ENCODE data around the gene VPS13D.

Gene VPS13D

DNA sequence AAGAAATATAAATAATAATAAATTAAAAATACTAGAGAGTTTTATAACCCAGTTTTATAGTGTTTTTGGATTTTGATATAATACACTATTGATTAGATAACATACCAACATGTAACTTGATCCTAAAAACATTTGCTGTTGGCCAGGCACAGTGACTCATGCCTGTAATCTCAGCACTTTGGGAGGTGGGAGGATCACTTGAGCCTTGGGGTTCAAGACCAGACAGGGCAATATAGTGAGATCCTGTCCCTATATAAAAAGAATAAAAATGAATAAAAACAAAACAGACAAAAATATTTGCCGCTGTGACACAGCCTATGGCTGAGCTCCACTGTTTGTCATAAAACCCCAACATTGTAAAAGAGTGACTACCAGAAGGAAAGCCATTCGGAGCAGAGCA, 26.1 kb downstream of the VPS13D start:
- no CpG with 5 or more reads among the region's 2 CpGs for whole genome bisulfite sequencing (ENCODE audit: extremely low coverage, insufficient coverage, low lambda C conversion rate)

DNA sequence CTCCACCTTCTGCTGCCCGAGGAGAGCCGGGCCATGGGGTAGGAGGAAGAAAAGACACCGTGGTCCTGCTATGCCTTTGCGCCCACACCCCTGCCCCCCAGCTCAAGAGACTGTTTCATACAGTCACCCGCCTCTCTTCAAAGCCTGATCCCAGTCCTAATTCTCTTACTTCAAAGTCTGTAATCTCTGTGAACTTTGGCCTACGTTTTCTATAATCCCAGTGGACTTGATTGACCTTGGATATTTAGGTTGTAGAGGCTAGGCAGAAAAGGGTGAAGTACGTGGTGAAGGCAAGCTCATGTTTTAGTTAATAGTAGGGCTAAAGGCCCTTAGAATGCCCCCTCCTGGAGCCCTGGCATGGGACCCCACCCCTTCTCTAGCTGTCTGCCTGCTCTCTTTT, 28.4 kb downstream of the VPS13D start:
- Histone ChIP-seq H3K36me3 (ENCODE audit: control insufficient read depth, insufficient read depth, low read length) (no peaks in the 10 kb centered on the region), H4K8ac (ENCODE audit: low read depth, low read length) (no peak overlapping the region)

More for the DNA sequence above, 26.1 kb downstream of the VPS13D start:
- Histone ChIP-seq H3K56ac (ENCODE audit: low read length) (no peak overlapping the region), H2BK5ac (ENCODE audit: low read length) (no peak overlapping the region), H3K4me1 (ENCODE audit: control insufficient read depth, low read depth, low read length) (no peaks in the 10 kb centered on the region), H3K18ac (ENCODE audit: low read length) (no peak overlapping the region), H3K4ac (ENCODE audit: low read depth, low read length) (no peak overlapping the region), H2AK5ac (ENCODE audit: low read length) (no peak overlapping the region), H4K8ac (ENCODE audit: low read depth, low read length) (no peak overlapping the region), H3K9ac (ENCODE audit: low read length) (no peak overlapping the region), H3K4me3 (ENCODE audit: low read length) (no peak overlapping the region), H2BK15ac (replicated peaks; ENCODE audit: low read depth) (no peak overlapping the region), H3K79me1 (ENCODE audit: low read length) (no peaks in the 10 kb centered on the region), H3K79me2 (ENCODE audit: control insufficient read depth, insufficient read depth, low read length) (no peaks in the 10 kb centered on the region), H3K36me3 (ENCODE audit: control insufficient read depth, insufficient read depth, low read length) (peaks cover 5% of the 10 kb centered on the region), H3K27me3 (ENCODE audit: insufficient read depth, low read length, poor library complexity) (no peaks in the 10 kb centered on the region), H2BK120ac (ENCODE audit: low read depth, low read length) (no peak overlapping the region), H3K23ac (ENCODE audit: low read length) (no peak overlapping the region), H4K5ac (ENCODE audit: low read length) (no peak overlapping the region), H3K4me2 (ENCODE audit: low read length) (no peak overlapping the region), H3K27ac (ENCODE audit: low read depth, low read length) (no peak overlapping the region)
- no peak for DNase-seq

DNA sequence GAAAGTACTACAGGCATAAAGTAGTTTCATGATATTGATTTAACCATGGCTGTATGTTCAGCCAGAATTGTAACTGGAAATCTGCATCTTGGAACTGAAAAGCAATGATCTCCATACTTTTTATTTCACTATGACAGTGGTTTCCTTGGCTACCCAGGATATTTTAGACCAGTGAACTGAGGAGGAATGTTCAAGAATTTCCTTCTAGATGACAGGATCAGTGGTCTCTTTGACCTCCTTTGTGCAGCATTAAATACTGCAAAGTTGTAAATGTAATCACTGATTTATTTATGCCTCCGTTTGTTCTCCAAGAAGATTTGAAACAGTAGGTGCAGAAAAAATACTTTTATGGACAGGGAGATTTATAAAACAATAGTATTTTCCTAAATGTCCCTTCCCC, 39.5 kb downstream of the VPS13D start:
- H3K56ac ChIP-seq (ENCODE audit: low read length), result no peak overlapping the region
- no peak for DNase-seq
- H3K9ac ChIP-seq (ENCODE audit: low read length), result no peak overlapping the region
- H2BK5ac ChIP-seq (ENCODE audit: low read length), result no peak overlapping the region
- H3K4me1 ChIP-seq (ENCODE audit: control insufficient read depth, low read depth, low read length), result no peaks in the 10 kb centered on the region
- H4K8ac ChIP-seq (ENCODE audit: low read depth, low read length), result no peak overlapping the region
- no peak overlapping the region for H3K4me3 ChIP-seq (ENCODE audit: low read length)
- H3K27ac ChIP-seq (ENCODE audit: low read depth, low read length), result no peak overlapping the region
- H3K4ac ChIP-seq (ENCODE audit: low read depth, low read length), result no peak overlapping the region
- H3K4me2 ChIP-seq (ENCODE audit: low read length), result no peak overlapping the region
- no peak overlapping the region for H2AK5ac ChIP-seq (ENCODE audit: low read length)
- H3K23ac ChIP-seq (ENCODE audit: low read length), result no peak overlapping the region
- H3K27me3 ChIP-seq (ENCODE audit: insufficient read depth, low read length, poor library complexity), result no peaks in the 10 kb centered on the region
- WGBS (ENCODE audit: extremely low coverage, insufficient coverage, low lambda C conversion rate), result no CpG with 5 or more reads among the region's 1 CpG
- H3K18ac ChIP-seq (ENCODE audit: low read length), result no peak overlapping the region
- H3K79me1 ChIP-seq (ENCODE audit: low read length), result no peaks in the 10 kb centered on the region
- no peak overlapping the region for H4K5ac ChIP-seq (ENCODE audit: low read length)
- no peak overlapping the region for H2BK120ac ChIP-seq (ENCODE audit: low read depth, low read length)
- no peaks in the 10 kb centered on the region for H3K79me2 ChIP-seq (ENCODE audit: control insufficient read depth, insufficient read depth, low read length)
- no peak overlapping the region for H2BK15ac ChIP-seq (replicated peaks; ENCODE audit: low read depth)
- H3K36me3 ChIP-seq (ENCODE audit: control insufficient read depth, insufficient read depth, low read length), result peaks cover 2% of the 10 kb centered on the region

More for the DNA sequence above, 28.4 kb downstream of the VPS13D start:
- H3K4ac ChIP-seq (ENCODE audit: low read depth, low read length), result no peak overlapping the region
- H3K79me1 ChIP-seq (ENCODE audit: low read length), result no peaks in the 10 kb centered on the region
- no peaks in the 10 kb centered on the region for H3K4me1 ChIP-seq (ENCODE audit: control insufficient read depth, low read depth, low read length)
- H3K27ac ChIP-seq (ENCODE audit: low read depth, low read length), result no peak overlapping the region
- no peaks in the 10 kb centered on the region for H3K79me2 ChIP-seq (ENCODE audit: control insufficient read depth, insufficient read depth, low read length)
- H3K4me2 ChIP-seq (ENCODE audit: low read length), result no peak overlapping the region
- H3K18ac ChIP-seq (ENCODE audit: low read length), result no peak overlapping the region
- no peak overlapping the region for H4K5ac ChIP-seq (ENCODE audit: low read length)
- no peak overlapping the region for H2BK15ac ChIP-seq (replicated peaks; ENCODE audit: low read depth)
- no peak for DNase-seq
- no peak overlapping the region for H3K9ac ChIP-seq (ENCODE audit: low read length)
- no CpG with 5 or more reads among the region's 7 CpGs for WGBS (ENCODE audit: extremely low coverage, insufficient coverage, low lambda C conversion rate)
- H2BK120ac ChIP-seq (ENCODE audit: low read depth, low read length), result no peak overlapping the region
- H3K23ac ChIP-seq (ENCODE audit: low read length), result no peak overlapping the region
- no peak overlapping the region for H3K4me3 ChIP-seq (ENCODE audit: low read length)
- no peak overlapping the region for H3K56ac ChIP-seq (ENCODE audit: low read length)
- no peak overlapping the region for H2BK5ac ChIP-seq (ENCODE audit: low read length)
- no peak overlapping the region for H2AK5ac ChIP-seq (ENCODE audit: low read length)
- no peaks in the 10 kb centered on the region for H3K27me3 ChIP-seq (ENCODE audit: insufficient read depth, low read length, poor library complexity)

DNA sequence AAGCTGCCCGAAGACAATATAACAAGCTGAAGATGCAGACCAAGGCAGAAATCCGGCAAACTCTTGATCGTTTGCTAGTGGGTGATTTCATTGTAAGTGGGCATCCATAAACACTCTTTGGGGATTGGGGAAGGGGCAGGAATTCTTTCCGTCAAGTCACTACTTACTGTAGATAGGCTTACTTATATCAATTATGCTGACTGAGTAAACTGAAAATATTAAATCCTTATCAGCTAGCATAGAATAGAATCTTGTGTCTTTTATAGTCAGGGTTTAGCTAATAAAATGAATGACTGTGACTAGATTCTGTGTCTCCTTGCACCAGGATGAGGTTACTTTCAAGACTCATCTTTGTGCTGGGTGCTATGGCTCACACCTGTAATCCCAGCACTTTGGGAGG, 41.2 kb downstream of the VPS13D start:
- no peak overlapping the region for H3K18ac ChIP-seq (ENCODE audit: low read length)
- DNase-seq, result no peak
- H3K27ac ChIP-seq (ENCODE audit: low read depth, low read length), result no peak overlapping the region
- no peak overlapping the region for H3K4me3 ChIP-seq (ENCODE audit: low read length)
- no peaks in the 10 kb centered on the region for H3K79me1 ChIP-seq (ENCODE audit: low read length)
- H3K4me1 ChIP-seq (ENCODE audit: control insufficient read depth, low read depth, low read length), result no peaks in the 10 kb centered on the region
- no peak overlapping the region for H3K23ac ChIP-seq (ENCODE audit: low read length)
- no peaks in the 10 kb centered on the region for H3K27me3 ChIP-seq (ENCODE audit: insufficient read depth, low read length, poor library complexity)
- H3K4ac ChIP-seq (ENCODE audit: low read depth, low read length), result no peak overlapping the region
- H3K56ac ChIP-seq (ENCODE audit: low read length), result no peak overlapping the region
- H3K36me3 ChIP-seq (ENCODE audit: control insufficient read depth, insufficient read depth, low read length), result peaks cover 3% of the 10 kb centered on the region
- no peak overlapping the region for H2BK15ac ChIP-seq (replicated peaks; ENCODE audit: low read depth)
- no peak overlapping the region for H4K8ac ChIP-seq (ENCODE audit: low read depth, low read length)
- no peak overlapping the region for H2BK5ac ChIP-seq (ENCODE audit: low read length)
- H4K5ac ChIP-seq (ENCODE audit: low read length), result no peak overlapping the region
- H2BK120ac ChIP-seq (ENCODE audit: low read depth, low read length), result no peak overlapping the region
- H3K79me2 ChIP-seq (ENCODE audit: control insufficient read depth, insufficient read depth, low read length), result no peaks in the 10 kb centered on the region
- no peak overlapping the region for H3K4me2 ChIP-seq (ENCODE audit: low read length)
- H2AK5ac ChIP-seq (ENCODE audit: low read length), result no peak overlapping the region
- WGBS (ENCODE audit: extremely low coverage, insufficient coverage, low lambda C conversion rate), result no CpG with 5 or more reads among the region's 4 CpGs
- H3K9ac ChIP-seq (ENCODE audit: low read length), result no peak overlapping the region

DNA sequence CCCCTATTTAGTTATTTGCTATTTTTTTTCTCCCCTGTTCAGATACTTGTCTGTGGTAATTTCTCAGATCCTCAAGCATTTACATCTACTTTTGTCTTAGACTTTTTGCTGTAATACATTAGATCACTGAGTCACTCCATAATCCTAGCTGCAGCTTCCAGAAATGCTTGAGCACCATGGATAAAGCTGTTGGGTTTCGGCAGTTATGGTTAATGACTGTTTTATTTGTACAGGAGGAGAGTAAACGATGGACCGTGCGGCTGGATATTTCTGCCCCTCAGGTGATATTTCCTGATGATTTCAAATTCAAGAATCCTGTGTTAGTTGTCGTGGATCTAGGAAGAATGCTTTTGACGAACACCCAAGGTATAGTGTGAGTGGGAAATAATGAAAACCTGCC, 42.9 kb downstream of the VPS13D start:
- H3K56ac ChIP-seq (ENCODE audit: low read length), result no peak overlapping the region
- H3K4ac ChIP-seq (ENCODE audit: low read depth, low read length), result no peak overlapping the region
- no peak overlapping the region for H3K18ac ChIP-seq (ENCODE audit: low read length)
- no peak overlapping the region for H2BK120ac ChIP-seq (ENCODE audit: low read depth, low read length)
- peaks cover 6% of the 10 kb centered on the region for H3K36me3 ChIP-seq (ENCODE audit: control insufficient read depth, insufficient read depth, low read length)
- H3K23ac ChIP-seq (ENCODE audit: low read length), result no peak overlapping the region
- H3K27me3 ChIP-seq (ENCODE audit: insufficient read depth, low read length, poor library complexity), result no peaks in the 10 kb centered on the region
- WGBS (ENCODE audit: extremely low coverage, insufficient coverage, low lambda C conversion rate), result no CpG with 5 or more reads among the region's 6 CpGs
- H2BK5ac ChIP-seq (ENCODE audit: low read length), result no peak overlapping the region
- H2BK15ac ChIP-seq (replicated peaks; ENCODE audit: low read depth), result no peak overlapping the region
- no peak overlapping the region for H3K9ac ChIP-seq (ENCODE audit: low read length)
- no peak overlapping the region for H4K8ac ChIP-seq (ENCODE audit: low read depth, low read length)
- no peaks in the 10 kb centered on the region for H3K79me2 ChIP-seq (ENCODE audit: control insufficient read depth, insufficient read depth, low read length)
- no peak overlapping the region for H3K27ac ChIP-seq (ENCODE audit: low read depth, low read length)
- H2AK5ac ChIP-seq (ENCODE audit: low read length), result no peak overlapping the region
- H3K4me1 ChIP-seq (ENCODE audit: control insufficient read depth, low read depth, low read length), result no peaks in the 10 kb centered on the region
- no peaks in the 10 kb centered on the region for H3K79me1 ChIP-seq (ENCODE audit: low read length)
- no peak overlapping the region for H3K4me2 ChIP-seq (ENCODE audit: low read length)
- no peak overlapping the region for H4K5ac ChIP-seq (ENCODE audit: low read length)
- H3K4me3 ChIP-seq (ENCODE audit: low read length), result no peak overlapping the region
- DNase-seq, result no peak

DNA sequence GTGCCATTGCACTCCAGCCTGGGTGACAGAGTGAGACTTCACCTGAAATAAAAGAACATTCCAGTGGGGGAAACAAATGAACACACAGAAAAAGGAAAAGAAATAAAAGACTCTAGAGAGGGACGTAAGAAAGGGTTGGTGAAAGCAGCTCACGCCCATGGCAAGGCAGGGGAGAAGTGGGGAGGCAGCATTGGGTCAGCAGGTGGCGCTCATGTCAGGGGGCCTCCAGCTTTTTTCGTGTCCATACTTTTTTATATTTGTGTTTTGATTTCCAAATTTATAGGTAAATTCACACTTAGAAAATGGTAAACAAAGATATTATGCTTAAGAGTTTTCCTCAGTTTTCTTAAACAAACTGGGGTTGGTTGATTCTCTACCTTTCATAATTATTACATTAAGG, 45.5 kb downstream of the VPS13D start:
- Histone ChIP-seq H4K8ac (ENCODE audit: low read depth, low read length) (no peak overlapping the region), H3K56ac (ENCODE audit: low read length) (no peak overlapping the region), H2BK5ac (ENCODE audit: low read length) (no peak overlapping the region), H2AK5ac (ENCODE audit: low read length) (no peak overlapping the region), H3K9ac (ENCODE audit: low read length) (no peak overlapping the region), H3K4me3 (ENCODE audit: low read length) (no peak overlapping the region), H3K27me3 (ENCODE audit: insufficient read depth, low read length, poor library complexity) (no peaks in the 10 kb centered on the region), H2BK15ac (replicated peaks; ENCODE audit: low read depth) (no peak overlapping the region), H3K4me2 (ENCODE audit: low read length) (no peak overlapping the region), H3K79me2 (ENCODE audit: control insufficient read depth, insufficient read depth, low read length) (no peaks in the 10 kb centered on the region), H3K18ac (ENCODE audit: low read length) (no peak overlapping the region), H3K27ac (ENCODE audit: low read depth, low read length) (no peak overlapping the region), H3K36me3 (ENCODE audit: control insufficient read depth, insufficient read depth, low read length) (peaks cover 6% of the 10 kb centered on the region), H2BK120ac (ENCODE audit: low read depth, low read length) (no peak overlapping the region), H3K23ac (ENCODE audit: low read length) (no peak overlapping the region), H3K4me1 (ENCODE audit: control insufficient read depth, low read depth, low read length) (no peaks in the 10 kb centered on the region), H3K79me1 (ENCODE audit: low read length) (no peaks in the 10 kb centered on the region), H3K4ac (ENCODE audit: low read depth, low read length) (no peak overlapping the region), H4K5ac (ENCODE audit: low read length) (no peak overlapping the region)
- peak; percentile 40 for DNase-seq
- no CpG with 5 or more reads among the region's 4 CpGs for WGBS (ENCODE audit: extremely low coverage, insufficient coverage, low lambda C conversion rate)
